Measurements from ENCODE around the gene CFDP1.
"Not testable (repeated sequence)": the region's sequence is repeated elsewhere in the genome, so short reads cannot be mapped to it uniquely, and the experiment has no call there.

CFDP1 gene

DNA sequence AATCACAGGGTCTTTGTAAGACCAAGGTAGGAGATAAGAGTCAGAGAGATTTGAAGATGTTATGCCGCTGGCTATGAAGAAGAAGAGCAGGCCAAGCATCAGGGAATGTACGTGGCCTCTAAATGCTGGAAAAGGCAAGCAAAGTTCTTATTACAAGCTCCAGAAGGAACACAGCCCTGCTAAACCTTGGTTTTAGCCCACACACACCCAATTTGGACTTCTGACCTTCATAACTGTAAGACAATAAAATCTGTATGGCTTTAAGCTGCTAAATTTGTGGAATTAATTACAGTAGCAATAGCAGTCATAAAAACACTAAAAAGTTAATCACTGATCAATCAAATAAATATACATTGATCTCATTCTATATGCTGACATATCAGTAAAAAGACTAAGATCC, 25.1 kb upstream of the CFDP1 start:
- no peak for DNase-seq (ENCODE audit: low read depth)

DNA sequence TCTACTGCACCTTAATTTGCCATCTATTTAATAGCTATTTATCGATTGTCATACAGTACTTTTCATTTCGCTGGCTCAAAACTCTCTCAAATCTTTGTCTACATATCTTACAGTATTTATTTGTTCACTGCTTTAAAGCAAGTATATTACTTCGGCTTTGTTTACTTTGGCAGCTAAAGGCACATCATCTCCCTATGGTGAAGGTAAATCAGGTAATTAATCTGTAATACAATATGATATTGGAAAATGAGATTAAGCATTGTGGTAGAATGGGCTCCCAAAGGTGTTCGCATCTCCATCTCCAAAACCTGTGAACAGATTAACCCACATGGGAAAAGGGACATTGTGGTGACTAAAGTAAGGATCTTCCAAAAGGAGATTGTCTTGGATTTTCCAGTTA, 24.7 kb upstream of the CFDP1 start:
- DNase-seq (ENCODE audit: low read depth) = no peak

DNA sequence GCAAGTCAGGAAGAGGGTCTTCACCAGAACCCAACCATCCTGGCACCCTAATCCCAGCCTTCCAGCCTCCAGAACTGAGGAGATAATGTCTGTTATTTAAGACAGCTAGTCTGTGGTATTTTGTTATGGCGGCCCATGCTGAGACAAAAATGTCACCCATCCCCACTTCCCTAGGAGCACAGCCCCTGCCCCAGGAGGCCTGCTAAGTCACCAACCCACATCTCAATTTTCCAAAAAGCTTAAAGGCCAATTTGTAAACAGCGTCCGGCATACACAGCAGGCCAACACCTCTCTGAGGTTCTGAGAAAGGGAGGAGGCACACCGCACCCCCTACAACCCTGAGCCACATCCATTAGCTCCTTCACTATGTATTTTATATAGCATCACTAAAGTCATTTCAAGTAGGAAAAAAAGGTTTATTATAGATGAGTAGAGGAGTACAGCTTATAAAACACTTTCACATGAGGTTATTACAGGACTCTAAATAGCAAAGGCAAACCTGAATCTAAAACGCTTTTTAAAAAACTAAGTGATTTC, 24.2 kb upstream of the CFDP1 start:
- no peak for DNase-seq (ENCODE audit: low read depth)

DNA sequence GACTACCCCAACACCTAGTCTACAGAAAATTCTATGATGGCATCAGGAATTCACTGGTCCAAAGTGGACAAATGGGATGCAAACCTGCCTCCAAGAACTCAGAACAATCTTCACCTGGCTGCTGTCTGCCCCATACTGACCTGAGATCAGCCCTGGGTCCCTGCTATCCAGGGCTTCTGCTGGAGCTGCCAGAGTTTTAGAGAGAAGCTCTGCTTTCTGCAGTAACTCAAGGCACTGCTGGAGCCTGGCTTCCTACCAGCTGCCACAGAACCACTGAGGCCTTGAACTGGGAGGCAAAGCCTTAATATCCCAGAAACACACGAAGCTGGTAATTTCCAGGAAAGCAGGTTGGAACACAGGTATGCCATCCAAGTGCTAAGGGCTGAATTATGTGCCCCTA, 23.7 kb upstream of the CFDP1 start:
- DNase-seq (ENCODE audit: low read depth) = no peak

DNA sequence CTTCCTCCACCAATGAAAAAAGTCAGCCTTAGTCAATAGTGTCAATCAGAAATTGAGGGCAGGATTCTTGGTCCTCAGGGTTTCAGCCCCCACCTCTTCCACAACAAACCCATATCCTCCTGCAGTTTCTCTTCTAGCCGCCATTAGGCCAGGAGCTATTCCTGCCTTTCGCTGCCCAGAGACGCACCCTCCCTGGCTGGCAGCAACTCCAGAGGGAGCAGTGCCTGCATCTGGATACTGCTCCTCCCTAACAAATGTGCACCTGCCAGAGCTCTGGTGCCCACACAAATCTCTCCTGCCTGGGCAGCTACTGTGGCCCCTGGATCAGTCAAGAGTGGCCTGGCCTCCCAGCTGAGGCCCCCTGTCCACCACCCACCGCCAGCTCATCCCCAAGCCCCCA, 23.2 kb upstream of the CFDP1 start:
- not testable (repeated sequence) for DNase-seq (ENCODE audit: low read depth)

DNA sequence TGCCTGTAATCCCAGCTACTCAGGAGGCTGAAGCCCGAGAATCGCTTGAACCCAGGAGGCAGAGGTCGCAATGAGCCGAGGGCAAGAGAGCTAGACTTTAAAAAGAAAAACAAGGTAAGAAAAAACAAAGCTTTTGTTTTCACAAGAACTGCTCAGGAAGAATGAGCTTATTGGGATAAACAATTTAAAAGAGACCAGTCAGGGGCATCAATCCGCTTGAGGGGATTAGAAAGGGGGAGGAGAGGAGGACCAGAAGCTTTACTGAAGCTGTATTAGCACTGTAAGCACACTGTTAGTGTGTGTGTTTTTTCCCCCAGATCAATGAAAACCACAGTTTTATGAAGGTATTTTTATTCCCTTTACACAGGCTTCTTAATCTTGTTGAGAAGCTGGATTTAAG, 22.4 kb upstream of the CFDP1 start:
- DNase-seq (ENCODE audit: low read depth) = no peak

DNA sequence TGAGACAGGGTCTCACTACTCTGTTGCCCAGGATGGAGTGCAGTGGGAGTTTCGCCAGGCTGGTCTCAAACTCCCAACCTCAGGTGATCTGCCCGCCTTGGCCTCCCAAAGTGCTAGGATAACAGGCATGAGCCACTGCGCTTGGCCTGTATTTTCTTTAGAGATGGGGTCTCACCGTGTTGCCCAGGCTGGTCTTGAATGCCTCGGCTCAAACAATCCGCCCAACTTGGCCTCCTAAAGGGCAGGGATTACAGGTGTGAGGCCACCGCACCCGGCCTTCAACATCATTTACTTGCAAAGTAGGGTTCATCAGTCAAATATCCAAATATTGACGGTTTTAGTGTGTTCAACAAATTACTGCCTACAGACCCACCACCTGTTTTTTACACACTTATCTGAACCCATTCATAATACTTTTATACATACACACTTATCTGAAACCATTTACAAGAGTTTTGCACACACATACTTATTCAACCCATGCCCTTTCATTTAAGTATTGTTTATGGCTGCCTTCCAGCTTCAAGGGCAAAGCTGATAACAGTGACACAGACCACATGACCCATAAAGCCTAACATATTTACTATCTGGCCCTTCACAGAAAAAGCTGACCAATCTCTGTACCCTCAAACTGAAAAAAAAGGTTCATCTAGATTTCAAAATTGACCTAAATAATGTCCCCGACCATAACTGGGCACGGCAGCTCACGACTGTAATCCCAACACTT, 19.3 kb upstream of the CFDP1 start:
- no peak for DNase-seq (ENCODE audit: low read depth)

DNA sequence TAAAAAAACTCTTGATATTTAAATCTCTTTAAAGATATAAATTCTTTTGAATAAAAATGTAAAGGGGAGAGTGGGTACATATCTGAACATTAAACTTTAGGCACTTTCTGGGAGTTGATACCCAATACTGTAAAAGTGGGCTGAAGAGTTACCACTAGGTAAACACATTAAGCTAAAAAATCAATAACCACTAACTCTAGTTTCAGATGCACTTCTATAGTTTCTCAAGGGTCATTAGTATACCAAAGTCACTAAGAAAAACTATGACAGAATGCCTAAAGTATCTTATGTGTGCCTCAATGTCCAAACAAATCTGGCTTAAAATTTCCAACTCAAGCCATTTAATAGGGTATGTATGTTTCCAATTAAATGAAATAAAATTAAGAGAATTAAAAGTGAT, 13.1 kb upstream of the CFDP1 start:
- no peak for DNase-seq (ENCODE audit: low read depth)

DNA sequence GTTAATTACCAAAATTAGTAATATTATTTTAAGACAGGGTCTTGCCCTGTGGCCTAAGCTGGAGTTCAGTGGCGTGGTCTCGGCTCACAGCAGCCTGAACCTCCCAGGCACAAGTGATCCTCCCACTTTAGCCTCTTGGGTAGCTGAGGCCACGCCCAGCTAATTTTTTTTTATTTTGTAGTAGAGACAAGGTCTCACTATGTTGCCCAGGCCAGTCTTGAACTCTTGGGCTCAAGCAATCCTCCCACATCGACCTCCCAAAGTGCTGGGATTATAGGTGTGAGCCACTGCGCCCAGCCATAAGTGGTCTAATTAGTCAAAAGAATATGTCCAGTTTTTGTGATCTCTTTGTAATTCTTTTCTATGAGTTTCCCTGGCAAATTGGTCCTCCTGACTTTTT, 12.0 kb upstream of the CFDP1 start:
- DNase-seq (ENCODE audit: low read depth) = no peak

DNA sequence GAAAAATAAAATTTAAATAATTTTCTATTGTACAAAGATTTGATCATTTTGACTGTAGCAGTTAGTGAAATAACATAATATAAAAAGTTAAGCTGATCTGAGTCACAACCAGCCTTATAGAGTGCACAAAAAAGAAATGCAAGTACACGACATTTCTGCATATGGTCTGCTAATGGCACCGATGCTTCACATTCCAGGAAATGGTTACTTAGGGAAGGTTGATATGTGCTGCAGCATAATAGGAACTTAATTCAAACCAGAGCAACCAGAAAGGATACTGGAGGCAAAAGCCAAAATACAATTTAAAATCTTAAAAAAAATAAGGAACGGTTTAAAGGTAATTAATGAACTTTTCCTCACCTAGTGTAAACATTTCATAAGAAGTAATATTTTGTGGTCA, 10.0 kb upstream of the CFDP1 start:
- no peak for DNase-seq (ENCODE audit: low read depth)

DNA sequence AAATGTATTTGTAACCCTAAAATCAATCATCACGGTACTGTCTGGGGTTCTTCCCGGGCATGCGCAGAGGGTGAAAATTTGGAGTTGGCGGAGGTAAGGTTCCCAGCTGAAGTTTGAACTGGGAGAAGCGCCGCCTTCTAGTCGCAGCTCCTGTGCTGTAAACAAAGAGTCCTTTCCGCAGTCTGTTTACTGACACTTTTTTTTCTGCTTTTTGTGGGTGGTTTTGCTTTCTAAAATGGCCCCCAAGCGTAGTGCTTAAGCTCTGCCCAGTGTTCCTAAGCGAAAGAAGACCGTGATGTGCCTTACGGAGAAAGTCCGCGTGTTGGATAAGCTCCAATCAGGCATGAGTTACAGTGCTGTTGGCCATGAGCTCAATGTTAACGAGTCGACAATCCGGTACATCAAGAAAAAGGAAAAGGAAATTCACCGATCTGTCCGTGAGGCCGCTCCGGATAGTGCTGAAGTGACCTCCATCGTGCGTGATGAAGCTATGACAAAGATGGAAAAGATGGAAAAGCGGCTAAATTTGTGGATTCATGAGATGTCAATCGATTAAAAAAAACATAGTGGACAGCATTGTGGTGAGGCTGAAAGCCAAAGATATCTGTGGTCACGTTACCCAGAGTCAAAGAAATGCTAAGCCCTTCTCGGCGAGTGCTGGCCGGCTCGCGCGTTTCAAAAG, 570 bp upstream of the CFDP1 start:
- no peak for DNase-seq (ENCODE audit: low read depth)

DNA sequence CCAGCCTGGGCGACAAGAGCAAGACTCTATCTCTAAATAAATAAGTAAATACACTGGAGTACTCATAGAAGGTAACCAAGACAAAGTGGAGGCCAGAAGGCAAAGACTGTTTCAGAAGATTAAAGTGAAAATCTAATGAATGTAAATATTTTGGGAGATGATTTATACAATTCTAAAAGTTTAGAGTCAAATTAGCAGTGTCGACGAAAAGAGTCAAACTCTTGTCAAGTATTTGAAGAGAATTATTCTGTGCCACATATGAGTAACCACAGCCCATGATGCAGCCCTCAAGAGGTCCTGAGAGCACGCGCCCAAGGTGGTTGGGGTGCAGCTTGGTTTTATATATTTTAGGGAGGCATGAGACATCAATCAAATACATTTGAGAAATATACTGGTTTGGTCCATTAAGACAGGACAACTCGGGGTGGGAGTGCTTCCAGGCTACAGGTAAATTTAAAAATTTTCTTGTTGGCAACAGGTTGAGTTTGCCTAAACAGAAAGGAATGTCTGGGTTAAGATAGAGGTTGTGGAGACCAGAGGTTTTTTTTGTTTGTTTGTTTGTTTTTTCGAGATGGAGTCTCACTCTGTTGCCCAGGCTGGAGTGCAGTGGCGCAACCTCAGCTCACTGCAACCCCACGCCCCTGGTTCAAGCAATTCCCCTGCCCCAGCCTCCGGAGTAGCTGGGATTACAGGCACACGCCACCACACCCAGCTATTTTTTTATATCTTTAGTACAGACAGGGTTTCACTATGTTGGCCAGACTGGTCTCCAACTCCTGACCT, 3.5 kb downstream of the CFDP1 start:
- no peak for DNase-seq (ENCODE audit: low read depth)

DNA sequence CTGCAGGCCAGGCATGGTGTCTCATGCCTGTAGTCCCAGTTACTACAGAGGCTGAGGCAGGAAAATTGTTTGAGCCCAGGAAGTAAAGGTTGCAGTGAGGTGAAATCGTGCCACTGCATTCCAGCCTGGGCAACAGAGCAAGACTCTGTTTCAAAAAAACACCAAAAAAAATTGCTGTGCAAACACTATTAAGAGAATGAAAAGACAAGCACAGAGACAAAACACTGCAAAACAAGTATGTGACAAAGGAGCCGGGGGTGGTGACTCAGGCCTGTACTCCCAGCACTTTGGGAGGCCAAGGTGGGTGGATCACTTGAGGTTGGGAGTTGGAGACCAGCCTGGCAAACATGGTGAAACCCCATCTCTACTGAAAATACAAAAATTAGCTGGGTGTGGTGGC, 6.8 kb downstream of the CFDP1 start:
- DNase-seq (ENCODE audit: low read depth) = not testable (repeated sequence)

DNA sequence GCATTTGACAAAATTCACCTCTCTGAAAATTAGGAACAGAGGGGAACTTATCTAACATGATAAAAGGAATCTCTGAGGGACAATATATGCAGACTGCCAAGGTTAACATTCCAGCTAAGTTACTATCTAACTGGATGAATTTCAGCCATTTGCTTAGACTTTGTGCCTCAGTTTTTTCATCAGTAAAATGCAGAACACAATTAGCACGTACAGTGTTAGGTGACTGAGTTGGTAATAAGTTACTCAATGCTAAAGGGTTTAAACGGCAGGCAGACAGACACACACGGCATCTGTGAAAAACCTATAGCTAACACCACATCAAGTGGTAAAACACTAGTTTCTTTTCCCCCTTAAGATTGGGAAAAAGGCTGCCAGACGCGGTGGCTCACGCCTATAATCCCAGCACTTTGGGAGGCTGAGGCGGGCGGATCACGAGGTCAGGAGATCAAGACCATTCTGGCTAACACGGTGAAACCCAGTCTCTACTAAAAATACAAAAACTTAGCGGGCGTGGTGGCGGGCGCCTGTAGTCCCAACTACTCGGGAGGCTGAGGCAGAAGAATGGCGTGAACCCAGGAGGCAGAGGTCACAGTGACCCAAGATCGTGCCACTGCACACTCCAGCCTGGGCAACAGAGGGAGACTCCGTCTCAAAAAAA, 9.1 kb downstream of the CFDP1 start:
- DNase-seq (ENCODE audit: low read depth) = not testable (repeated sequence)

DNA sequence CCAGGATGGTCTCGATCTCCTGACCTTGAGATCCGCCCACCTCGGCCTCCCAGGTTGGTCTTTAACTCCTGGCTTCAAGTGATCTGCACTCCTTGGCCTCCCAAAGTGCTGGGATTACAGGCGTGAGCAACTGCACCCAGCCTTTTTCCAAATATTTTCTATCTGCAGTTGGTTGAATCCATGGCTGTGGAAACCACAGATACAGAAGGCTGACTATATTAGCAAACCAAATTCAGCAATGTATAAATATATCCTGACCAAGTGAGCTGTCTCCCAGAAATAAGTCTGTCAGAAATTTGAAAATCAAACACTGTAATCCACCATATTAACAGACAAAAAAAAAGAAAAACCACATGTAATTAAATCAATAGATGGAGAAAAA, 9.6 kb downstream of the CFDP1 start:
- DNase-seq (ENCODE audit: low read depth) = no peak

DNA sequence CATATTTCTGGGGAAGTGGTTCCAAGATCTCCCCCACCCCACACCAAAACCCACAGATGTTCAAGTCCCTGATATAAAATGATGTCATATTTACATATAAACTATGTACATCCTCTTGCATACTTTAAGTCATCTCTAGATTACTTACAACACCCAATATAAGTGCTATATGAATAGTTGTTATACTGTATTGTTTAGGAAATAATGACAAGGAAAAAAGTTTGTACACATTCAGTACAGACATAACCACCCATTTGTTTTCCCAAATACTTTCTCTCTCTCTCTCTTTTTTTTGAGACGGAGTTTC, 11.5 kb downstream of the CFDP1 start:
- no peak for DNase-seq (ENCODE audit: low read depth)

DNA sequence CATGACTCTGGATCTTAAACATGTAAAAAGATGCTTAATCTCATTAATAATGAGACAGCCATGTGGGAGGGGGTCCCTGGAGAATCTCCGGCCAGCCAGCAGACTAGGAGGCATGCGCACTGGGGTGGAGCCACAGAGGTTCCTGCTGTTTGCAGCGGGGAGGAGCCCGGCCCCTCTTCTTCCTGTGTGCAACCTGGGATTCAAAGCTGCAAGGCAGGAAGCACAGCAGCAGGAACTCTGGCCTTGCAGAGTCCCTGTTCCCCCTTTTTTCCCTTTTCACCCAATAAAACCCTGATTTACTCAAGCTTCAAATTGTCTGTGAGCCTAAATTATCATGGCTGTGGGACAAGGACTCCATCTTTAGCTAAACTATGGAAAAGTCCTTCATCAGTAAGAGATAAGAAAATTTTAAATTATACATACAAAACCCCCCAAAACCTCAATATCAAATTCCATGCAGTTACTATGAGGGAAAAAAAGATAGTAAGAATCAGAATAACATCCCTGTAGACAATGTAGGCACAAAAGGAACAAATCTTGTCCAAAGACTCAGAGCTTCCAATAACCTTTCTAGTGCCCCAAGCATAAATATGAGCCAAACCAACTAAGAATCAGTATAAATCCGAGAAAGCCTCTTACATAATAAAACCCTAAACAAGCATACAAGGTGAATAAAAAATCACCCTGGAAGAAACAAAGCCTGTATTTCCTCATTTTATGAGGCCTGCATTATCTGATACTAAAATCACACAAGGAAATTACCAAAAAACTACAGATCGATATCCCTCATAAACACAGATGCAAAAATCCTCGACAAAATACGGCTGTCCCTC, 12.1 kb downstream of the CFDP1 start:
- DNase-seq (ENCODE audit: low read depth) = no peak

DNA sequence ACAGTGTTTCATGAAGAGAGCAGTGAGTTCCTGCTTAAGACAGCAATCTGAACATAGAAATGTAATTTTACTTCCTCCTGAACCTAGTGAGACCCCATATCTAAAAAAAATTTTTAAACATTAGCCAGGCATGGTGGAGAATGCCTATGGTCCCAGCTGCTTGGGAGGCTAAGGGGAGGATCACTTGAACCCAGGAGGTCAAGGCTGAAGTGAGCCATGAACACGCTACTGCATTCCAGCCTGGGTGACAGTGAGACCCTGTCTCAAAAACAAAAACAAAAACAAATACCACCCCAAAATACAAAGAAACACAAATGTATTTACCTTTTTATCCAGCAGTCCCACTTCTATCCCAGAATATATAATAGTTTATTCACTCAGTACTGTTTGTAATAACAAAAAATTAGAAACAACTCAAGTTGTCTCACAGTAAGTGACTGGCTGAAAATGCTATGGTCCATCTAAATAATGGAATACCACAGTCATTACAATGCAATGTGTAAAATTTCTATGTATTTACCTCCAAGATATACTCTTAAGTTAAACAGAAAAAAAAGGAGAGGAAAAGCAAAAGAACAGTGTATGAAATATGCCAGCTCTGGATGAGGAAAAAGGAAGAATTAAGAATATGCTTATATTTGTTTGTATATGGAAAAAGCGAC, 16.3 kb downstream of the CFDP1 start:
- no peak for DNase-seq (ENCODE audit: low read depth)

DNA sequence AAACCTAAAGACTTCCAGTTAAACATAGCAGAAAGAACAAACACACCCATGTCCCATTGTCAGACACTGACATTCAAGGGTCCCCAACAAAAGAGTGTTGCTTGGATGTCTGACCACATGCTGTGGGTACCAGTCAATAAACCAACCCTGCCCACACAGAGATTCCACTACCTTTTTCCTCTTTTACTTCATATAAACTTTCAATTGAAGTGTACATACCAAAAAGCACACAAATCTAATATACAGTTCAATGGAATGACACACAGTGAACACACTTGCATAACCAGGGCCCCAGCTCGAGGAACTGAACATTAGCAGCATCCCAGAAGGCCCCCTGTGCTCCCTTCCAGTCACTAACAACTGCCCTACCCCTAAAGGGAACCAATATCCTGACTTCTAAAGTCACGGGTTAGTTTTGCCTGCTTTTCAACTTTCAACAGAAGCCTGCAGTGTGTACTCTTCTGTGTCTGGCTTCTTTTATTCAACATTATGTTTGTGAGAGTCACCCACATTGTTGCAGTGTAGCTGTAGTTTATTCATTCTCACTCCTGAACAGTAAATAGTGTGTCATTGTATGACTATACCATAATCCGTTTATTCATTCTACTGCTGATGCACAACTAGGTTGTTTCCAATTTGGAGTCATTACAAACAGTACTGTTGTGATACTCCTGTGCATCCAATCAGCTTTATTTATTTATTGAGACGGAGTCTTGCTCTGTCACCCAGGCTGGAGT, 18.0 kb downstream of the CFDP1 start:
- DNase-seq (ENCODE audit: low read depth) = no peak

DNA sequence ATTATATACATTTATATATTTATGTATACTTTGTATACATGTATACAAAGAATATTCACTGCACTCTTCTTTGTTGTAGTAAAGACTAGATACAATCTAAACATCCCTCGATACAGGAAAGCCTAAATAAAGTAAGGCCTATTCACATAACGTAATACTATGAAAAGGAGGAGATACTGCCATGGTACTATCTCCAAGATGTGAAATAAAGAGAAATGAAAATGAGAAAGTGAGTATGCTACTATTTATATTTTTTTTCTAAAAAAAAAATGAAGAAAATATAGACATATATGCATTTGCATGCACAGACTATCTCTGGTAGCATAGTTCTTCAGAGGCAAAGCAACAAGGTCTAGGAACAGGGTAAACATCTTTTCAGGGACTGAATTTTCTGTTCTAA, 19.4 kb downstream of the CFDP1 start:
- DNase-seq (ENCODE audit: low read depth) = no peak
